Kidney (tissue), 14 donors: Measurements from ENCODE around the gene ZNF646. TPM values are rescaled to one million over a fixed set of nuclear protein-coding genes. Genes with fewer than 3 reads are reported as not detected.
A peak's percentile ranks its signal among the peaks of the same experiment; 100 is the strongest.

Source experiments
- DNase-seq, 5 donors: peaks; one replicate each; pipeline ENCODE4 v3.0.0-alpha.2; 2013 to 2020
- FAIRE-seq: peaks from 2 replicates; lab custom pipeline; 2012; peaks lifted over from hg19 to GRCh38; lab: Jason Lieb, UNC
- H3K27ac ChIP-seq, 2 donors: one replicate each; pipeline ENCODE4 v1.7.0; 2013; ENCODE audit warnings: low read depth in 2 of 2, low read length in 2 of 2, inconsistent platforms in 1 of 2
- H3K27me3 ChIP-seq: one replicate; pipeline ENCODE4 v1.7.1; 2013; ENCODE audit warnings: low read length, inconsistent platforms; ENCODE audit not compliant: control insufficient read depth, insufficient read depth
- H3K36me3 ChIP-seq, 3 donors: one replicate each; pipeline versions ENCODE4 v1.7.0 to v1.7.1; 2013; ENCODE audit warnings: low read length in 3 of 3, control low read depth in 1 of 3, inconsistent platforms in 1 of 3; ENCODE audit not compliant: insufficient read depth in 3 of 3, control insufficient read depth in 2 of 3
- H3K4me1 ChIP-seq, 3 donors: one replicate each; pipeline versions ENCODE4 v1.7.0 to v1.7.1; 2013; ENCODE audit warnings: low read length in 3 of 3, inconsistent platforms in 1 of 3, low read depth in 1 of 3; ENCODE audit not compliant: control insufficient read depth in 2 of 3, insufficient read depth in 2 of 3
- H3K4me3 ChIP-seq, 3 donors: one replicate each; pipeline versions ENCODE4 v1.7.0 to v1.8.1; 2013; ENCODE audit warnings: low read length in 3 of 3, control low read depth in 1 of 3, inconsistent platforms in 1 of 3
- H3K9ac ChIP-seq, 3 donors: one replicate each; pipeline versions ENCODE4 v1.7.0 to v1.7.1; 2013; ENCODE audit warnings: low read length in 3 of 3, control low read depth in 1 of 3, inconsistent platforms in 1 of 3
- H3K9me3 ChIP-seq, 3 donors: one replicate each; pipeline versions ENCODE4 v1.7.0 to v1.7.1; 2013; ENCODE audit warnings: low read length in 3 of 3, control low read depth in 1 of 3, inconsistent platforms in 1 of 3; ENCODE audit not compliant: control insufficient read depth in 2 of 3, insufficient read depth in 1 of 3
- CTCF ChIP-seq: IDR thresholded peaks from 3 replicates; pipeline ENCODE4 v1.5.1; 2012; ENCODE audit warnings: mild to moderate bottlenecking, moderate library complexity, borderline replicate concordance; ENCODE audit not compliant: insufficient read depth; ENCODE audit errors: extremely low read depth
- intact Hi-C: fragments of 100-400 bp; cut with DNase I; formaldehyde crosslinking; loops from one replicate; pipeline ENCODE4 v1.11.1; 2022
- polyA plus RNA-seq: library from polyadenylated mRNA; stranded (reverse); fragments of 350-450 nt; fragmentation: Illumina TruSeq; extraction: RNeasy Lipid Tissue Mini Kit (QIAGEN cat#74804); gene quantifications from one replicate; pipeline ENCODE4 v1.2.3, GENCODE V29; 2014; ENCODE audit warnings: low read depth, low replicate concordance; ENCODE audit not compliant: insufficient read depth
- total RNA-seq: library from RNA; stranded (reverse); fragmentation: NEBNext Ultra II Directional; extraction: Animal tissue kit (Norgen Biotek cat#: 25700); gene quantifications from one replicate; pipeline ENCODE4 v1.2.1, GENCODE V29; 2021
- donor health status: control.
- donor health status: control.
- donor health status: control.
- donor health status: control.
- donor health status: control.
- donor health status: DM: yes; HTN: yes; CAD: no.
- donor health status: Normal renal cell carcinoma (clear cell type).

ZNF646 gene
- total and polyA plus RNA-seq, 2 donors from 2014 or later: 2.9 to 20.5 TPM

- peaks cover 0 to 15% (median 0%) of the 10 kb centered on the region in 3 donors for H3K4me1 ChIP-seq
- H3K9me3 ChIP-seq: no peaks in the 10 kb centered on the region
- H3K27me3 ChIP-seq: no peaks in the 10 kb centered on the region
- intact Hi-C loops: no loop called here
- FAIRE-seq (no peak), DNase-seq (no peak)
- H3K27ac ChIP-seq: no peak overlapping the region
- H3K9ac ChIP-seq: no peak overlapping the region
- no peak overlapping the region for H3K4me3 ChIP-seq
- H3K36me3 ChIP-seq: peaks cover 0 to 12% (median 8%) of the 10 kb centered on the region in 3 donors
- no peak for TF ChIP-seq CTCF
These were observed 32.6 kb downstream of the ZNF646 start for GRCh38 chr16:31106509-31107464.

GRCh38 chr16:31107465-31107867 lies 33.2 kb downstream of the ZNF646 start:
- peaks cover 0 to 16% (median 8%) of the 10 kb centered on the region in 3 donors for H3K36me3 ChIP-seq
- TF ChIP-seq CTCF: no peak
- FAIRE-seq (no peak), DNase-seq (no peak)
- H3K9ac ChIP-seq: no peak overlapping the region
- intact Hi-C loops: no loop called here
- H3K27ac ChIP-seq: no peak overlapping the region
- H3K27me3 ChIP-seq: no peaks in the 10 kb centered on the region
- no peak overlapping the region for H3K4me3 ChIP-seq
- peaks cover 0 to 15% (median 0%) of the 10 kb centered on the region in 3 donors for H3K4me1 ChIP-seq
- H3K9me3 ChIP-seq: no peaks in the 10 kb centered on the region

- H3K27me3 ChIP-seq: no peaks in the 10 kb centered on the region
- H3K4me1 ChIP-seq: peaks cover 0 to 19% (median 5%) of the 10 kb centered on the region in 3 donors
- DNase-seq (peak; percentile 70 to 91 (median 81)), FAIRE-seq (no peak)
- peaks cover 0 to 19% (median 8%) of the 10 kb centered on the region in 3 donors for H3K36me3 ChIP-seq
- no peak for TF ChIP-seq CTCF
- peak within 1 kb of the TSS in 2 of 3 donors; percentile 86 to 87 for H3K9ac ChIP-seq
- peak within 1 kb of the TSS; percentile 58 to 68 (median 59) for H3K4me3 ChIP-seq
- intact Hi-C loops: no loop called here
- peak within 1 kb of the TSS; percentile 73 to 78 for H3K27ac ChIP-seq
- no peaks in the 10 kb centered on the region for H3K9me3 ChIP-seq
These were observed 34.0 kb downstream of the ZNF646 start, which contains the start of gene BCKDK for GRCh38 chr16:31108035-31108793. Gene BCKDK, plus strand, starts transcription at chr16:31108386. Its CDS starts 838 bp downstream, at chr16:31109224.
